Measurements from ENCODE around the gene GPR176. TPM values are rescaled to one million over a fixed set of nuclear protein-coding genes. Genes with fewer than 3 reads are reported as not detected.

GPR176 gene
- polyA plus RNA-seq, 3 donors, result 0.68 to 4.6 (median 2.7) TPM

DNA sequence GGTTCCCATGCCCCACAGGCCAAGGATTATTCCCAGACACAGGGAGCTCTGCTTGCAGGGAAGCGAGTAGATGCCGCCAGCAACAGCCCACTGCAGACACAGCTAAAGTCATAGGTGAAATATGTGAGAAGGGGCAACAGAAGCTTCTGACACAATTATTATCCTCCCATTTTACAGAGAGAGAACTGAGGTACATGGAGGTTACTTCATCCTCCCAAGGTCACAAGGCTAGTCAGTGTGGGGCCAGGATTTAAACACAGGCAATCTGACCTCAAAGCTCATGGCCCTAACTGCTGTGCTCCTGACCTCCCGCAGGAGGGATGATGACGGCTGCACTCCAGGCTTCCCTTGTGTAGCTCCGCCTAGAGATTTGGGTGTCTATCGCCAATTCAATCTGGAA, 121.7 kb downstream of the GPR176 start:
- no peak overlapping the region for H3K27ac ChIP-seq (ENCODE audit: low read depth, low read length)
- WGBS, 3 donors, result 86 to 88% (median 87%) methylated on average over 6 of the region's 6 CpGs

DNA sequence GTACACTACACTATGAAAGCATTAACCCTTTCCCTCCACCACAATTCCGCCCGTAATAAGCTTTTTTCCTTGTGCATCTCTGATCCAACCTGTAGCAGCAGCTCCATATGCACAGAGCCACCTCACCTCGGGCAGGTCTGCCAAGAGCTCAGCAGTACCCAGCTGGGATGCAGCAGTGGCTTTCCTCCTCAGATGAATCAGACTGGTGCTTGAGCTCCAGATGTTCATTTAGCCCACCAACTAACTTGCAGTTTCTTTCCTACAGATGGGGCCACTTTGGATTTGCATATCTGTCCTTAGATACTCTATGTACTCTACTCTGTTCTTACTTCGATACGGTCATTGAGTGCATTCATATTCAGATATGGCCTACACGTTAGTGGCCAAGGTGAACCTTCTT, 122.7 kb downstream of the GPR176 start:
- H3K27ac ChIP-seq (ENCODE audit: low read depth, low read length), result no peak overlapping the region
- 89 to 91% (median 91%) methylated on average over 6 of the region's 6 CpGs for WGBS, 3 donors

DNA sequence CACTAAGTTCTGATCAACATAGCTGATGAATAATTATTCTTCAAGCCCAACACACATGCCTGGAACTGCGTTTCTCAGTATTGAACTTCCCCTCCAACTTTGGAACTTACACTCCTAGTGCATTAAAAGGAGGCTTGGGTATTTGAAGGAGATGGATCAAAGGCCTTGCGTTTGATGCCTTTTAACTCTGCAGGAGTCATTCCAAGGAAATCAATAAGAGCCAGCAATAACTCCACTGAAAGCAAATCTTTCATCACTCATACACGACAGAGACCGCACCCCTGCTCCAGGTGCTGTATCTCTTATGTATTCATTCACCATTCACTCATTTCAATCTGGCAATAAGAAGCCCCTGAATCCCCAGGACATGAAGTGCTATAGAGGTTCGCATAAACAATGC, 123.5 kb downstream of the GPR176 start:
- no peak overlapping the region for H3K27ac ChIP-seq (ENCODE audit: low read depth, low read length)

DNA sequence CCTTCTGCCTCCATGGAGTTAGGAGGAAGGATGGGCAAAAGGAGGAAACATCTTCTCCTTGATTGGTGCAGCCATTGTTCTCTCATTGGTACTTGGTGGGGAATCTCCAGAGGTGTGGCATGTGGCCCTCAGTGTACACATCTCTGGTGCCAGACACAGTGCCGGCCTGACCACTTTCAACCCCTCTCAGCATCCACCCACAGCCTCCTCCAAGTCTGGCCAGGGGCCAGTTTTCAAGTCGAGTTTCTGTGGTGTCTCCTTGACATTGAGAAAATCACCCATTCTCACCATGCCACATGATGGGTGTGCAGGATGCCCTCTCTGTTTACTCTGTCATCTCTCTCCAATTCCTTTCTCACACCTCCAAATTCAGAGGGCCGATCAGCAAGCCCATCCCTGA, 124.6 kb downstream of the GPR176 start:
- WGBS, 3 donors, result 56 to 69% (median 66%) methylated on average over 3 of the region's 3 CpGs
- H3K27ac ChIP-seq (ENCODE audit: low read depth, low read length), result no peak overlapping the region

More for the DNA sequence above, 123.5 kb downstream of the GPR176 start:
- 66 to 92% (median 91%) methylated on average over 5 of the region's 5 CpGs for WGBS, 3 donors

DNA sequence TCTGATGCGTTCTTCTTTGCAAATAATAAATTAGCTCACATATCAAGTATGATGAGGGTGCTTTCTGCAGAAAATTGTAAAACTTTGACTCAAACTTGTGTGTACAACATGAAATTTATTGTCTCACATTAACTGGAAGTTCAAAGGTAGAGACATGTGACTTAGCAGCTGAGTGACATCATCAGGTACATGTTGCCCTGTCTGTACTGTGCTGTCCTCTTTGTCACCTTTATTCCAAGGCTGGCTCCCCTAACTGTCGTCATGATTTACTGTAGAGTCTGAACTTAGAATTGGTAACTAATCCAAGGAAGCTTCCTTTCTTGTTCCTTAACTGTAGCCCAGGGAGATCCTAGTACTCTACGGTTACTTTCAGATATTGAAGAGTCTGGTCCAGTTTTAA, 125.1 kb downstream of the GPR176 start:
- H3K27ac ChIP-seq (ENCODE audit: low read depth, low read length), result no peak overlapping the region
- 72 to 85% (median 84%) methylated on average over 3 of the region's 3 CpGs for WGBS, 3 donors

DNA sequence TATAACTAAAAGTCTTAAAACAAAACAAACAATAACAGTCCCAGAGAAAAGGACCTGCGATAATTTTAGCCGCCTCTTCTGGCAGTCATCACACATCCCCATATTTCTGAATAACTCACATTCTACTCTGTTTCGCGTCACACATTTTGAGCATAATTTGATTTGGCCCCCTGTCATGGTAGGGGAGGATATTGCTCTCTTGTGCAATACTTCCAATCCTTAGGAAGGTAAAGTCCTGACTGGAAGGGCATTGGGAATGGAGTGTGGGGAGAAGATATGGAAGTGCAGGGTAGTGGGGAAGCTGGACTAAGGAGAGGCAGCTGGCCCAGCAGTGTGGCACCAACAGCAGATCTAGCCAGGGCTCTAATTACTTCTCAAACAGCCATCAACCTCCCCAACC, 126.1 kb downstream of the GPR176 start:
- no peak overlapping the region for H3K27ac ChIP-seq (ENCODE audit: low read depth, low read length)
- WGBS, 3 donors, result 79 to 87% (median 84%) methylated on average over 4 of the region's 4 CpGs

DNA sequence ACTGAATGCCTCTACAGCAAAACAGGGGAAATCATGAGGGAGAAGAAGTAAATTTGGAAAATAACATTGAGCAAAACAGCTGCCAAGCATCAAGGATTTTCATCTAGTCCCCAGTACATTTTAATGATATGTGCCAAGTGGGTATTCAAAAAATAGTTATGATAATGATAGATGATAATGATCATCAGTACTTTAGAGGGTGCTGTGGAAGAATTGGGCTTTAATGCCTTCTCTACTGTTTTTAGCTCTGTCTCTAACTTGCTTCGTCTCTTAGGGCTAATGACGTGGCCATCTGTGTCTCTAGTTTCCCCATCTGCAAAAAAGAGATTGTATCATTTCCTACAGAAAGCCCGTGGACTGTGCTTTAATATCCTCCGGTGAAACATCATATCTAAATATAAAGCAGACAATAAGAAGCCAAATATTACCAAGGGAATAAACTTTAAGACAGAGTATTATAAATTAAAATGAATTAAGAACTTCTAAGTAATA, 127.2 kb downstream of the GPR176 start:
- 15 to 56% (median 19%) methylated on average over 4 of the region's 4 CpGs for WGBS, 3 donors
- H3K27ac ChIP-seq (ENCODE audit: low read depth, low read length), result no peak overlapping the region

DNA sequence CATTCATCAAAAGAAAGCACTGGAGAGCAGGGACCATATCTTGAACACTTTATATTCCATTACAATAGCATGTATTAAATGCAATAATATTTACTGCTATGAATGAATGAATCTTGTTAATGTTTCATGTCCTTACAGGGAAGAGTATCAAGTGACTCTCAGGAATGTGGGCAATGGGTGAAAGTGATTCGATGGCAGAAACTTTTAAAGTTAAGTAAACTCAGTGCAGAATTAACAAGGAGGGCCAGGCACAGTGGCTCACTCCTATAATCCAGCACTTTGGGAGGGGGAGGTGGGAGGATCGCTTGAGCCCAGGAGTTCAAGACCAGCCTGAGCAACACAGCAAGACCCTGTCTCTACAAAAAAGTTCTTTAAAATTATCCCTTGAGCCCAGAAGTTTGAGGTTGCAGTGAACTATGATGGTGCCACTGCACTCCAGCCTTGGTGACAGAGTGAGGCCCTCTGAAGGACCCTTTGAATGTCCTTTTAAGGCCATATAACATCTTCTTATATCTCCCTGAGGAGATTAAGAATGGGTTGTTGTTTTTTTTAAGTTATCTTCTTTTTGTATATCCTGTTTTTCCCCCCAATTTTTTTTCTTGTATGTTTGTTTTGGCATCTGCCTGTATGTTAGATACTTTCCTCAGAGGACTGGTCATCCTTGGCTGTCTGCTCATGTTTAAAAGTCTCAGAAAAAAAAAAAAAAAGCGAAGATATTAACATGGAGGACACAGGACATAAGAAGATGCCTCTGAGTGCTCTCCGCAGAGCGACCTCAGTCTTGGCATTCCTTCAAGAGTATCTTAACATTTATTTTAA, 127.8 kb downstream of the GPR176 start:
- WGBS, 3 donors, result 64 to 69% (median 69%) methylated on average over 5 of the region's 5 CpGs

DNA sequence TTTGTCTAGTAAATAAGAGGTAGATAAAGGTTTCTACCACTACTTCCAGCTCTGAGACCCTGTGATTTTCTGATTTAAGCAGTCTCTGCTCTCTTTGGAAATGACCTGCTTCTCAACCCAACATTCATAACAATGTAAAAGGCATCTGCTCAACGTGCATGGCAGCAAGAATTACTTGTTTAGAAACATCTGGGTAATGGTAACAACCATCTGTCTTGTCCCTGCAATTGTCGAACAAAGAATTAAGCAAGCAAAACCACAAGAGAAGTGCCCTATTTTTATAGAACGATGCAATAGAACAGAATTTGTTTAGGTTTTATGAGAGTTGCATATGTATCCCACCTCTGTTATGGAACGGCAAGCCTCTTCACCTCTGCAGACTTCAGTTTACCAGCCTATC, 130.3 kb downstream of the GPR176 start:
- WGBS, 3 donors, result 52 to 83% (median 53%) methylated on average over 4 of the region's 4 CpGs
- no peak overlapping the region for H3K27ac ChIP-seq (ENCODE audit: low read depth, low read length)

More for the DNA sequence above, 127.8 kb downstream of the GPR176 start:
- H3K27ac ChIP-seq (ENCODE audit: low read depth, low read length), result no peak overlapping the region

DNA sequence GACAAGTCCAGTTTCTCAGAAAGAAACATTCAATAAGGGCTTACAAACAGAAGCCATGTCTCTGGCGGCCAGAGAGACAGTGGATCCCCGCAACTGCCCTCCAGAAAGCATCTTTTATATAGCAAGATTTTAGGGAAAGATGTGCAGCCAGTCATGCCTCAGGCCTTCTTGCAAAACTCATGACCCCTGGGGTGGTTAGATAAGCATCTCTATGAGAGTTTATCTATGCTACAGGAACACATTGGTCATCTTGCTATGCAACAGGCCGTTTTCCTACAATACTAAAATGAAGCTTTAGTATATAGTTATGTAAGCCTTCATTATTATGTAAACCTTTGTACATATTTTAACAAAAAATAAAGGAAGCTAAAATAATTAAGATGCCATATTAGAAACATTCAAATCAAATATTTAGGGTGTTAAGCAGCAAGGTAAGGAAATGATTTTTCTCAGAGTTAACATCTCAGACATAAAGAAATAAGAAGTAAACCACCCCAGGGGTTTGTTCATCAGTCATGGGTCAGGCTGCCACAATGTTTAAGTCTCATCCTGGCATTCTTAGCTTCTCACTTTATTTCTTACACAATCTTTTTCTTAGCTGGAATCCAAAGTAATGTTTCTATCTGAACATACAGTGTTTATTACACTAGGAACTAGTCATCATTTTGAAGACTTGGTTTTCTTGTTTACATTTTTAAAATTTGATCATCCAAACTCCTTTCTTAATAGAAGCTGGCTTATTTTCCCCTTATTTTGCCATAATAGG, 131.1 kb downstream of the GPR176 start:
- 66 to 77% (median 73%) methylated on average over 3 of the region's 3 CpGs for WGBS, 3 donors
- H3K27ac ChIP-seq (ENCODE audit: low read depth, low read length), result no peak overlapping the region

DNA sequence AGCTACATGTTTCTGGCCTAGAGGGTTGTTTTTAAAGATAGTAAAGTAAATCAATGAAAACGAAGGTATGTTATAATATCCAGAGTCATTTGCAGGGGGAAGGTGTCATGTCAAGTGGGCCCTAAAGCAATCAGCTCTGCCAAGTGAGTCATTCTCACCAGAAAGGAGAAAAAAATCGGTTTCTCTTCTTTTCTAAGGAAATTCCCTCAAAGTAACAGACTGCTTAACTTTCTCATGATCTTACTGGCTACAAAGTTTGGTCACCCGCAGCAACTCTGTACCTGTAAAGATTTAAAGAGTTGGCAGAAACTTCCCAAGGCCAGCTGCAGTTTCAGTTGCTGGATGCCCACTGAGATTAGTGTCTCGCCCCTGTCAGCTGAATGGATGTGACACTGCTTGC, 132.0 kb downstream of the GPR176 start:
- no peak overlapping the region for H3K27ac ChIP-seq (ENCODE audit: low read depth, low read length)
- WGBS, 3 donors, result 50 to 66% (median 66%) methylated on average over 4 of the region's 4 CpGs

DNA sequence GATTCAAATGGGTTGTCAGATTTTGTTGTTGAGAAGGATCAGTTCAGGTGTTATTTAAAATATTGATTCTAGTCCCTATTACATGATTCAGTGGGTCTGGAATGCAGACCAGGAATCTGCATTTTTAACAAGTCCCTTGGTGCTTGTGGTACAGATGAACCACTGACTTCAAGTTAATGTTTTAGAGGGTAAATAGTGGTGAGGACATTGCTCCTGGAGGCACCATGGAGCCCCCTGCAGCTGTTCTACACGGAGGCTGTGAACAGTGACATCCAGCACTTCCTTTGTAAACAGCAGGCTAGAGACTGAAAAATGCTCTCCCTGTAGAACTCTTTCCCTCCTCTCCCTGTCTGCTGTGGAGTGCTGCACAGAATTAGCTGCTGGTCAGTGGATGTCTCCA, 132.6 kb downstream of the GPR176 start:
- H3K27ac ChIP-seq (ENCODE audit: low read depth, low read length), result no peak overlapping the region
- 19 to 43% (median 31%) methylated on average over 1 of the region's 1 CpG for WGBS, 3 donors

DNA sequence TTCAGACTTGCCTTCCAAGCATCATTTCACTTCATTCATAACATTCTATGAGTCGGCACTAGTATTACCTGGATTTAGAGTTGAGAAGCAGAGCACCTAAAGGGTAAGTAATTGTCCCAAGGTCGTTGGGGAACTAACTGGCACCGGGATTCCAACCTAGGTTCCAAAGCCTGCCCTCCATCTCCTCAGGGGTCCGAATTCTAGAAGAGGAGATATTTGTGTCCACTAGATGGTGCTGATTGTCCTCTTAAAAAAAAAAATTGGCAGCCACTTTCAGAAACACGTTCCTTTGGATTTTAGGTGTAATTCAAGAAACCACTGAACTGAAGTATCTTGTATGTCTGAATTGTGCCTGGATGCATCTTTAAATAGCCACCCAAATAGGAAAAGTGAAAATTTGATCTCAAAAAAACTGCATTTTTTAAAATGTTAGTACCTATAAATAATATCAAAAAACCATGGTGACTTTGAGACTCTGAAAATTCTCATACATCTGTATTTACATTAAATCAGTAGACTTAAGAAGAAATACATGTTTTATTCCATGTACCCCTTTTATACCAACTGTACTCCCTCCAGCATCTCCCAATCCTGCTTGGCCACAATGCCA, 133.5 kb downstream of the GPR176 start:
- no peak overlapping the region for H3K27ac ChIP-seq (ENCODE audit: low read depth, low read length)
- 5 to 10% (median 6%) methylated on average over 5 of the region's 5 CpGs for WGBS, 3 donors

DNA sequence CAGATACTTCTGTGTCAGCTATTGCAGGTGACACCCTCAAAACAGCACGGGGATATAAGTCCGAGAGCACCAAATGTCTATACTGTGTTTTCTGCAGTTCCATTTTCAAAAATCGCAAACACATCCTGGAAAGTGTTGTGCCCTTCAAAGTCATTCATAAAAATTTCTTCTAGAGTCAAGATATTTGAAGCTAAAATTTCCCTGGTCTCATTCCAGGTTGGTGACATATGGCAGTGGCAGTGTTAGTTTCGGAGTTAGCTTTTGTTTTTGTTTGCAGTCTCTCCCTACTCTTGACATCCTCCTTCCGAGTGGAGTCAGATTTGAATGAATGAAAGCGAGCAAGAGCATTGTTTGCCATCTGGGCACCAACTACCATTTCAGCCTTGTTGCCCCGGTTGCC, 134.2 kb downstream of the GPR176 start:
- H3K27ac ChIP-seq (ENCODE audit: low read depth, low read length), result no peak overlapping the region
- WGBS, 3 donors, result 79 to 87% (median 85%) methylated on average over 7 of the region's 7 CpGs

DNA sequence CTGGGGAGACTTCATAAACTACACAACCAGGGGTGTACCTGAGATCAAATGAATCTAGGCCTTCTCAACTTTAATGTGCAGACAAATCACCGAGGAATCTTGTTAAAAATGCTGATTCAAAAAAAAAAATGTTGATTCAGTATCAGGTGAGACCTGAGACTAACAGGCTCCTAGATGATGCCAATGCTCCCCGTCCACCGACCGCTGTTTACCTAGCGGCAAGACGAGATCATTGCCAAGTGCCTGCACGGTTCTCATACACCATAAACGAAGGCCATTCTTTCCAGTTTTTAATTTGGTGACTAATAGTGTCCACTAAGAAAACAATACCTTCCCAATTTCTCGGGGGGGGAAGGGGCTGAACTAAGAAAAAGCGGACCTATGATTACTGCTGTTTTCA, 134.9 kb downstream of the GPR176 start:
- H3K27ac ChIP-seq (ENCODE audit: low read depth, low read length), result no peak overlapping the region
- WGBS, 3 donors, result 46 to 79% (median 65%) methylated on average over 10 of the region's 10 CpGs

DNA sequence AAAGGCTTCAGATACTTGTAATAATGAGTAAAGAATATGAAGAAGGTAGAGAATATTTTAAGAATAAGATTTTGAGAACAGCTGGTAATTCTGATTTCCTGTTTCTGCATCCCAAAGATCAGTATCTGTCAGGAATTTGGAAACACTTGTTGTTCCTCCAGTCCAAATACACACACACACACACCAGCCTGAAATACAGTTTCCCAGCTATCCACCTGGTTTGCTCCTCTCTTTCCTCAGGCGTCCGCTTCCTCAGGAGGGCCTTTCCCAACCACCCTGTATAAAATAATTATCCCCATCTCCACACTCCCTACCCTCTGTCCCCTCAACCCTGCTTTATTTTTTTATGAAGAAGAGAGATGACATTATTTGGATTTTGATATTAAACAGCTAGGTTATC, 135.4 kb downstream of the GPR176 start:
- WGBS, 3 donors, result 76 to 90% (median 88%) methylated on average over 2 of the region's 2 CpGs
- H3K27ac ChIP-seq (ENCODE audit: low read depth, low read length), result no peak overlapping the region

DNA sequence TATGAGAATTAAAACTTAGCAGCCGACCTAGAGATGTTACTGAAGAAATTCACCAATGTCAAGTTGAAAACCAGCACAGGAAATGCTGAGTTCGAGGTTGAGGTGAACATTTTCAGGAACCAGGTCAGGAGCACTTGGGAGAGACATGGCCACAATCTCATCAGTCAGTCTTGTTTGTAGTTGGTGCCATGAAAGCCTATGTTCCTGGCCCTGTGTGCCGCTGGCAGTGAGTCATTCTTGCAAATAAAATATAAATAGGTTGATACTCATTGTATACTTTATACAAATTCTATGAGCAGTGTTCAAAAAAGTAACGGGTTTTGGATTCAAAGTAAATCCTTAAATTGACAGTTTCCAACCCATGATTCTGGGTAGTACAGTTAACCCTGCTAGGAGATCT, 135.9 kb downstream of the GPR176 start:
- H3K27ac ChIP-seq (ENCODE audit: low read depth, low read length), result no peak overlapping the region
- WGBS, 3 donors, result 47 to 58% (median 53%) methylated on average over 4 of the region's 4 CpGs

DNA sequence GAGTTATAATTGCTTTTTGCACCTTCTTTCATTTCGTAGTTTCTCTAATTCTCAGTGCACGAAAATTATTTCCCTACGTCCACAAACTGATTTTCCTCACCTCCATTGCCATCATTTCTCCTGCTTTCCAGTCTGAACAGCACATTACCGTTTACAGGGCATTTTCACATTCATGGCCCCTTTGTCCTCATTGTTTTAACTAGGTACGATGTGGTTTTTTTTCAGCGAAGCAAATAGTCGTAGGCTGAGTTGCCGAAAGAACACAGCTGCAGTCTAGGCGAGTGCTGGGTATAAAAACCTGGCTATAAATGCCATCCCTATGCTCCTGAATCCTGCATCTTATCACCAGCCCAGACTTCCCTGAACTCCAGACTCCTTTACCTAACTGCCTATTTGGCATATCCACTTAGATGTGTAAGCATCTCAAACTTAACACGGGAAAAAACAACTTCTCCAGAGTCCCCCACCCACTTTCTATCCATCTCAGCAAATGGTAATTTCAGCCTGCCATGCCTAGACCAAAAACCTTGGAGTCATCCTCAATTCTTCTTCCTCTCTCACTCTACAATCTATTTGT, 136.7 kb downstream of the GPR176 start:
- no peak overlapping the region for H3K27ac ChIP-seq (ENCODE audit: low read depth, low read length)
- WGBS, 3 donors, result 1 to 8% (median 2%) methylated on average over 10 of the region's 10 CpGs

All from adipose tissue (tissue), 3 donors.